Measurements from ENCODE around the gene ZSCAN9. TPM values are rescaled to one million over a fixed set of nuclear protein-coding genes. Genes with fewer than 3 reads are reported as not detected.

The ZSCAN9 gene
- total RNA-seq, 1 donor from 2014 or later: 13.5 TPM

DNA sequence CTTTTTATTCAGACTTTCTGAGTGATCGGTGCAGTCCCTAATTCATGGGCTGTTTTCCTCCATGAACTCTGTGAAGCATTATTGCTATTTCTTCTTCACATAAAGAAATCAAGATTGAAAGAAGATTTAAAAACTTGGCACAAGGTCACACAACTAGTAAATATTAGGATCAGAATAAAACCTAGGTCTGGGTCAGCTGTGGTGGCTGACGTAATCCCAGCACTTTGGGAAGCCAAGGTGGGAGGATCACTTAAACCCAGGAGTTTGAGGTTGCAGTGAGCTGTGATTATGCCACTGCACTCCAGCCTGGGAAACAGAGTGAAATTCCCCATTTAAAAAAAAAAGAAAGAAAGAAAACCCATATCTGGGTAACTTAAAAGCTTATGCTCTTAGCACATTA, 1.4 kb downstream of the ZSCAN9 start:
- Histone ChIP-seq H3K4me3 (no peak overlapping the region), H3K27ac (no peak overlapping the region), H3K36me3 (peaks cover 43% of the 10 kb centered on the region), H3K9me3 (no peaks in the 10 kb centered on the region), H3K4me1 (peaks cover 11% of the 10 kb centered on the region), H3K27me3 (peaks cover 5% of the 10 kb centered on the region)
- DNase-seq (no peak), ATAC-seq (no peak)
- TF ChIP-seq CTCF (IDR thresholded peaks at IDR 0.05): no peak
- intact Hi-C loops (cut with DNase I): no loop called here

- ATAC-seq: no peak
- Histone ChIP-seq H3K4me3 (no peak overlapping the region), H3K4me1 (no peaks in the 10 kb centered on the region), H3K27me3 (no peaks in the 10 kb centered on the region), H3K36me3 (peaks cover 75% of the 10 kb centered on the region), H3K27ac (no peak overlapping the region), H3K9me3 (no peaks in the 10 kb centered on the region)
- no peak for DNase-seq
- no peak for TF ChIP-seq CTCF (IDR thresholded peaks at IDR 0.05)
- intact Hi-C loops (cut with DNase I): no loop called here
Measured at GRCh38 chr6:28232785-28233184, 7.7 kb downstream of the ZSCAN9 start.

DNA sequence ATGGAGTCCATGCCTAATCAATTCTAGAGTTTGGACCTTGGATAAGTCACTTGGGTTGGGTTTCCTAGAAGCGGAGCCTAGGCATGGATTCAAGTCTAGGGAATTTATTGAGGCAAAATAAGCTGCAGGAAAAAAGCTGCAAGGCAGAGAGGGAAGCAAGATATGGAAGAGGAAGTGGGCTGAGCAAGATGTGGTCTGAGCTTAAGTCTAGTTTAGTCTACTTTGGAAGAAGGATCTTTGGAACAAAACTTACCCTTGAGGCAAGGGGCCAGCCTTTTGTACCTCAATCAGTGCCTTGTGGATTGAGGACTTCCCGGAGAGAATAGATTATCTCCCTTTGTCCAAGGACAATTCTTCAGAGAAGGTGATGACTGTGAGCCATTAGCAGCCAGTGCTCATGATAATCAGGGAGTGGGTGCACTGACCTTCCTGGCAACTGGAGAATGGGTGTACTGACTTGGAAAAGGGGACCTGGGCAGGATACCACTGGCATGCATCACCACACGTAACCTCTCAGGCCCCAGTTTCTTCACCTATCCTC, 10.9 kb downstream of the ZSCAN9 start:
- Histone ChIP-seq H3K9me3 (no peaks in the 10 kb centered on the region), H3K4me1 (no peaks in the 10 kb centered on the region), H3K4me3 (no peak overlapping the region), H3K36me3 (peaks cover 44% of the 10 kb centered on the region), H3K27ac (no peak overlapping the region), H3K27me3 (no peaks in the 10 kb centered on the region)
- no peak for ATAC-seq
- no peak for DNase-seq
- no peak for TF ChIP-seq CTCF (IDR thresholded peaks at IDR 0.05)
- intact Hi-C loops (cut with DNase I): no loop called here

DNA sequence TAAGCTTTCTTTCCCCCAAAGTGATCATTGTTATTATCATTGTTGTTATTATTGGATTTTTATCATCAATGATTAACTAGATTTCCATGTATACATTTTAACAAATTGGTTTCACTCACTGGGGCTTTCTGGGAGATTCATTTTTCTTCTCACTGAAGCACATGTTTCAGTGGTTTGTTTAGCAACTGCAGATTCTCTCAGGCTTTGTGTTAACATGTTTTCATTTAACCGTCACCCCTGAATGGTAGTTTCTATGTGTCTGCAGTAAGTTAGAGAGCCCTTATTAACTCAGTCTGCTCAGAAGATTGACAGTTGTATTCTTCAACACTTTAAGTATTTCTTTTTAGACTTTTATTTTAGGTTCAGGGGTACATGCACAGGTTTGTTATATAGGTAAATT, 14.6 kb downstream of the ZSCAN9 start:
- Histone ChIP-seq H3K4me1 (no peaks in the 10 kb centered on the region), H3K4me3 (no peak overlapping the region), H3K9me3 (no peaks in the 10 kb centered on the region), H3K27ac (no peak overlapping the region), H3K27me3 (no peaks in the 10 kb centered on the region), H3K36me3 (peaks cover 17% of the 10 kb centered on the region)
- ATAC-seq (no peak), DNase-seq (no peak)
- no peak for TF ChIP-seq CTCF (IDR thresholded peaks at IDR 0.05)
- intact Hi-C loops (cut with DNase I): no loop called here

DNA sequence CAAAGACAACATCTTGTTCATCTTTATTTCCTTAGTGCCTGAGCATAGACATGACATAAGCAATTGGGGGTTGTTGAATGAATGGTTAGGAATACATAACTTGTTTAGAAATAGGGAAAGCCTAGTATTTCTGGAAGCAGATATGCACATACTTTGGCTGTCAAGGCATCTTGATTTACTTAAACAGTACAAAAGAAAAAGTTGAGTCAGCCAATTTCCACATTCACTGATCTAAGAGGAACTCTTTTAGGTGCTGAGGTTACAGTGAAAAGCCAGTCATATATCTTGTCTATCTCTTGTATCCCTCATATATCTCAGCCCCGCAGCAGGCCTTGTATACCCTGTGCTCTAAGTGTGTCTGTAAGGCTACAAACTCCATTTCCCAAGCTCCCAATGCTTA, 15.4 kb downstream of the ZSCAN9 start:
- no peaks in the 10 kb centered on the region for H3K27me3 ChIP-seq
- H3K27ac ChIP-seq: no peak overlapping the region
- no peaks in the 10 kb centered on the region for H3K4me1 ChIP-seq
- no peak for ATAC-seq
- peaks cover 17% of the 10 kb centered on the region for H3K36me3 ChIP-seq
- intact Hi-C loops (cut with DNase I): no loop called here
- no peaks in the 10 kb centered on the region for H3K9me3 ChIP-seq
- no peak overlapping the region for H3K4me3 ChIP-seq
- DNase-seq: no peak
- TF ChIP-seq CTCF (IDR thresholded peaks at IDR 0.05): no peak

DNA sequence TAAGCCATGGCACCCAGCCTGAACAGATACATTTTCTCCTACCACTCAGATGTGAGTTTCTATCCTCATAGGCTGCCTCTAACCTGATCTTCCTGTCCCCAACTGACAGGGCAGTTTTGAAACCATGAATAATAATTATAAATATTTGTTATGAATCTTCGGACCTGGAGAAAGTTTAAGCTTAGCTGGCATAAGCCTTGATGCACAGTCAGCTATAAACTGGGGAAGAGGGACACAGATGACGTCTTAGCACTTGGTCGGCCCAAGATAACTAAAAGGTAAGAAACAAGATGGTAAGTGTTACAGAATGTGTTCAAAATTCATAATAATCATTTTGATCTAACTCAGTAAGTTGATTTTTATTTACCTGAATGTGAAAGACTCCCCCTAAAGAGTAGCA, 18.9 kb downstream of the ZSCAN9 start:
- DNase-seq (no peak), ATAC-seq (no peak)
- intact Hi-C loops (cut with DNase I): no loop called here
- H3K9me3 ChIP-seq: no peaks in the 10 kb centered on the region
- TF ChIP-seq CTCF (IDR thresholded peaks at IDR 0.05): no peak
- no peak overlapping the region for H3K4me3 ChIP-seq
- no peaks in the 10 kb centered on the region for H3K4me1 ChIP-seq
- H3K27me3 ChIP-seq: no peaks in the 10 kb centered on the region
- no peak overlapping the region for H3K27ac ChIP-seq
- H3K36me3 ChIP-seq: peaks cover 48% of the 10 kb centered on the region

Data from upper lobe of right lung (tissue), 1 donor.